Effector CD4-positive, alpha-beta T cell (primary cell): ENCODE data around the gene CSAG3. TPM values are rescaled to one million over a fixed set of nuclear protein-coding genes. Genes with fewer than 3 reads are reported as not detected.
"Not testable (repeated sequence)": the region's sequence is repeated elsewhere in the genome, so short reads cannot be mapped to it uniquely, and the experiment has no call there.

Experiments used
- DNase-seq: peaks from one replicate; pipeline ENCODE4 v3.0.0-alpha.2; 2020
- total RNA-seq: gene quantifications from one replicate; lab custom pipeline; 2026; lab: John Stamatoyannopoulos, UW

CSAG3 gene
- total RNA-seq = not detected

DNA sequence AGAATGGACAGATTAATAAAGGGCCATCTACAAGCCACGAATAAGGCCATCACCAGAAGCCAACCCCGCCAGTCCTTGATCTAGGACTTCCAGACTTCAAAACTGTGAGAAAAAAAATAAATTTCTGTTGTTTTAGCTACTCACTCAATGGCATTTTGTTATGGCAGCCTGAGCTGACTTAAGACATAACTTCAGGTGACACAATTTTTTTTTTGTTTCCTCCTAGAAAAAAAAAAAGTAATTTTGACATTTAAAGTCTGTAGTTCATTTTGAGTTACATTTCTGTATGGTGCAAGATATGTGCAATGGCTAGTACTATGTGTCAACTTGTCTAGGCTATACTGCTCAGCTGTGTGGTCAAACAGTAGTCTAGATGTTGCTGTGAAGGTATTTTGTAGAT is at the start of gene CSAG3:
CSAG3 (plus strand) TSS at position 301 of the 400 bp plus-strand sequence.
- not testable (repeated sequence) for DNase-seq

DNA sequence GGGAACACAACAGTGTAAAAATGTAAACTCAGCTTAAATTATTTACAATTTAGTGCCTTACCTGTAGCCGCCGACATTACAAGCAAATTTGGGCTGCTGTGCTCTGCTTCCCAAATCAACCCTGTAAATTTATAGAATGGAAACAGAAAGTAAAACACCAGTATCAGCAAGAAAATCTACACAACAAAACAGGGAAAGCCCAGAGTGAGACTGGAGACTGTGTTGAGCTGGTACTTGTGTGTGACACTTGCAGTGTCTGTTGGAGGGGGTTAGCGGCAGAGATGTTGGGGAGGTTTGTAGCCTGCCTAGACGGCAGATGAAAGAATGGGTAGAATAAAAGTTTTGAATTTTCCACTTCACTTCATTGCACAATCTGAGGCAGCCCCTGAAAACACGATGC is 45.8 kb upstream of the CSAG3 start:
- DNase-seq = not testable (repeated sequence)

DNA sequence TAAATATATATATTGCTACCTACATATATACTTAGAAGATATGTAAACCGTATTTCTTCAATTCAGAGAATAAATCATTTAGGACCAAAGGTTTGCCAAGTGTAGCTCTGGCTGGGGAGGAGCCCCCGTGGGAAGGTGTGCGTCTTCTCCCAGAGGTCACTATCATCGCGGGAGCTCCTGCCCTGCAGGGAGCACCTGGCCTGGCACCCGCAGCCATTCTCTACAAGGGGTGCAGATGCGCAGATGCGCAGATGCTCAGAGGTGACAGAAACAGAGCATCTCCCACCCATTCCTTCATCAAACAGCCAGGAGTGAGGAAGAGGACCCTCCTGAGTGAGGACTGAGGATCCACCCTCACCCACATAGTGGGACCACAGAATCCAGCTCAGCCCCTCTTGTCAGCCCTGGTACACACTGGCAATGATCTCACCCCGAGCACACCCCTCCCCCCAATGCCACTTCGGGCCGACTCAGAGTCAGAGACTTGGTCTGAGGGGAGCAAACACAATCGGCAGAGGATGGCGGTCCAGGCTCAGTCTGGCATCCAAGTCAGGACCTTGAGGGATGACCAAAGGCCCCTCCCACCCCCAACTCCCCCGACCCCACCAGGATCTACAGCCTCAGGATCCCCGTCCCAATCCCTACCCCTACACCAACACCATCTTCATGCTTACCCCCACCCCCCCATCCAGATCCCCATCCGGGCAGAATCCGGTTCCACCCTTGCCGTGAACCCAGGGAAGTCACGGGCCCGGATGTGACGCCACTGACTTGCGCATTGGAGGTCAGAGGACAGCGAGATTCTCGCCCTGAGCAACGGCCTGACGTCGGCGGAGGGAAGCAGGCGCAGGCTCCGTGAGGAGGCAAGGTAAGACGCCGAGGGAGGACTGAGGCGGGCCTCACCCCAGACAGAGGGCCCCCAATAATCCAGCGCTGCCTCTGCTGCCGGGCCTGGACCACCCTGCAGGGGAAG is 44.9 kb upstream of the CSAG3 start, which contains the start of gene MAGEA2B:
MAGEA2B (plus strand) TSS at position 814 of the 973 bp plus-strand sequence. CDS start 2,479 bp downstream, outside the sequence.
- DNase-seq = not testable (repeated sequence)

DNA sequence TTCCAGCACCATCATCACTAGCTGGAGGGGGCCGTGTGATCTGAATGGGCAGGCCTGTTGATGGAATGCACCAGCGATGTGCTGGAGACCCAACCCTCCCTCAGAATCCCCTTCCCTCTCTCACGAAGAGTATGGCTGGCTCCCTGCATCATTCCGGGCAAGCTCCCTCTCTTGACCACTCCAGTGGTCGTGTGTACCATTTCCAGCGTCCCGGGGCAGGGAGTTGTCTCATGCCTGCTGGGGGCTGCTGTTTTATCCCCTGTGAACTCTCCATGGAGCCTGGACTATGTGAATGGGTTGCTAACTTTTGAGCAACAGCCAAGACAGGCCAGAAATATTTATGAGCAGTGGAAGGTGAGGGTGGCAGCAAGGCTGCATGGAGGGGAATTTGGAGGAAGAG is 33.6 kb upstream of the CSAG3 start:
- no peak for DNase-seq

DNA sequence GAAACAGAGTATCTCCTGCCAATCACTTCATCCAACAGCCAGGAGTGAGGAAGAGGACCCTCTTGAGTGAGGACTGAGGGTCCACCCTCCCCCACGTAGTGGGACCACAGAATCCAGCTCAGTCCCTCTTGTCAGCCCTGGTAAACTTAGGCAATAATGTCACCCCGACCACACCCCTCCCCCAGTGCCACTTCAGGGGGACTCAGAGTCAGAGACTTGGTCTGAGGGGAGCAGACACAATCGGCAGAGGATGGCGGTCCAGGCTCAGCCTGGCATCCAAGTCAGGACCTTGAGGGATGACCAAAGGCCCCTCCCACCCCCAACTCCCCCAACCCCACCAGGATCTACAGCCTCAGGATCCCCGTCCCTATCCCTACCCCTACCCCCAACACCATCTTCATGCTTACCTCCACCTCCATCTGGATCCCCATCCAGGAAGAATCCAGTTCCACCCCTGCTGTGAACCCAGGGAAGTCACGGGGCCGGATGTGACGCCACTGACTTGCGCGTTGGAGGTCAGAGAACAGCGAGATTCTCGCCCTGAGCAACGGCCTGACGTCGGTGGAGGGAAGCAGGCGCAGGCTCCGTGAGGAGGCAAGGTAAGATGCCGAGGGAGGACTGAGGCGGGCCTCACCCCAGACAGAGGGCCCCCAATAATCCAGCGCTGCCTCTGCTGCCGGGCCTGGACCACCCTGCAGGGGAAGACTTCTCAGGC is 25.6 kb upstream of the CSAG3 start, which contains the start of the genes CSAG1 and MAGEA12:
CSAG1 (minus strand) TSS at position 461 of the 715 bp plus-strand sequence. CDS start 1,261 bp downstream, outside the sequence.
MAGEA12 (plus strand) TSS at position 497 of the 715 bp plus-strand sequence. CDS start 2,405 bp downstream, outside the sequence.
- DNase-seq = no peak

DNA sequence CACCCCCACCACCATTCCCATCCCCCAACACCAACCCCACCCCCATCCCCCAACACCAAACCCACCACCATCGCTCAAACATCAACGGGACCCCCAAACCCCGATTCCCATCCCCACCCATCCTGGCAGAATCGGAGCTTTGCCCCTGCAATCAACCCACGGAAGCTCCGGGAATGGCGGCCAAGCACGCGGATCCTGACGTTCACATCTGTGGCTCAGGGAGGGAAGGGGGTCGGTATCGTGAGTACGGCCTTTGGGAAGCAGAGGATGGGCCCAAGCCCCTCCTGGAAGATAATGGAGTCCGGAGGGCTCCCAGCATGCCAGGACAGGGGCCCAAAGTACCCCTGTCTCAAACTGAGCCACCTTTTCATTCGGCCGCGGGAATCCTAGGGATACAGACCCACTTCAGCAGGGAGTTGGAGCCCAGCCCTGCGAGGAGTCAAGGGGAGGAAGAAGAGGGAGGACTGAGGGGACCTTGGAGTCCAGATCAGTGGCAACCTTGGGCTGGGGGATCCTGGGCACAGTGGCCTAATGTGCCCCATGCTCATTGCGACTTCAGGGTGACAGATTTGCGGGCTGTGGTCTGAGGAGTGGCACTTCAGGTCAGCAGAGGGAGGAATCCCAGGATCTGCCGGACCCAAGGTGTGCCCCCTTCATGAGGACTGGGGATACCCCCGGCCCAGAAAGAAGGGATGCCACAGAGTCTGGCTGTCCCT is 24.7 kb upstream of the CSAG3 start:
- not testable (repeated sequence) for DNase-seq

DNA sequence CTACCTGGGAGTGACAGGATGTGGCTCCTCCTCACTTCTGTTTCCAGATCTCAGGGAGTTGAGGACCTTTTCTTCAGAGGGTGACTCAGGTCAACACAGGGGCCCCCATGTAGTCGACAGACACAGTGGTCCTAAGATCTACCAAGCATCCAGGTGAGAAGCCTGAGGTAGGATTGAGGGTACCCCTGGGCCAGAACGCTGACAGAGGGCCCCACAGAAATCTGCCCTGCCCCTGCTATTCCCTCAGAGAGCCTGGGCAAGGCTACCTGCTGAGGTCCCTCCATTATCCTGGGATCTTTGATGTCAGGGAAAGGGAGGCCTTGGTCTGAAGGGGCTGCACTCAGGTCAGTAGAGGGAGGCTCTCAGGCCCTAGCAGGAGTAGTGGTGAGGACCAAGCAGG is 23.9 kb upstream of the CSAG3 start:
- no peak for DNase-seq

DNA sequence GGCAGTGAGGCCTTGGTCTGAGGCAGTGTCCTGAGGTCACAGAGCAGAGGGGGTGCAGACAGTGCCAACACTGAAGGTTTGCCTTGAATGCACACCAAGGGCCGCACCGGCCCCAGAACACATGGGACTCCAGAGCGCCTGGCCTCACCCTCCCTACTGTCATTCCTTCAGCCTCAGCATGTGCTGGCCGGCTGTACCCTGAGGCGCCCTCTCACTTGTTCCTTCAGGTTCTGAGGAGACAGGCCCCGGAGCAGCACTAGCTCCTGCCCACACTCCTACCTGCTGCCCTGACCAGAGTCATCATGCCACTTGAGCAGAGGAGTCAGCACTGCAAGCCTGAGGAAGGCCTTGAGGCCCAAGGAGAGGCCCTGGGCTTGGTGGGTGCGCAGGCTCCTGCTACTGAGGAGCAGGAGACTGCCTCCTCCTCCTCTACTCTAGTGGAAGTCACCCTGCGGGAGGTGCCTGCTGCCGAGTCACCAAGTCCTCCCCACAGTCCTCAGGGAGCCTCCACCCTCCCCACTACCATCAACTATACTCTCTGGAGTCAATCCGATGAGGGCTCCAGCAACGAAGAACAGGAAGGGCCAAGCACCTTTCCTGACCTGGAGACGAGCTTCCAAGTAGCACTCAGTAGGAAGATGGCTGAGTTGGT is 23.0 kb upstream of the CSAG3 start:
- no peak for DNase-seq

DNA sequence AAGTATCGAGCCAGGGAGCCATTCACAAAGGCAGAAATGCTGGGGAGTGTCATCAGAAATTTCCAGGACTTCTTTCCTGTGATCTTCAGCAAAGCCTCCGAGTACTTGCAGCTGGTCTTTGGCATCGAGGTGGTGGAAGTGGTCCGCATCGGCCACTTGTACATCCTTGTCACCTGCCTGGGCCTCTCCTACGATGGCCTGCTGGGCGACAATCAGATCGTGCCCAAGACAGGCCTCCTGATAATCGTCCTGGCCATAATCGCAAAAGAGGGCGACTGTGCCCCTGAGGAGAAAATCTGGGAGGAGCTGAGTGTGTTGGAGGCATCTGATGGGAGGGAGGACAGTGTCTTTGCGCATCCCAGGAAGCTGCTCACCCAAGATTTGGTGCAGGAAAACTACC is 22.5 kb upstream of the CSAG3 start:
- not testable (repeated sequence) for DNase-seq

DNA sequence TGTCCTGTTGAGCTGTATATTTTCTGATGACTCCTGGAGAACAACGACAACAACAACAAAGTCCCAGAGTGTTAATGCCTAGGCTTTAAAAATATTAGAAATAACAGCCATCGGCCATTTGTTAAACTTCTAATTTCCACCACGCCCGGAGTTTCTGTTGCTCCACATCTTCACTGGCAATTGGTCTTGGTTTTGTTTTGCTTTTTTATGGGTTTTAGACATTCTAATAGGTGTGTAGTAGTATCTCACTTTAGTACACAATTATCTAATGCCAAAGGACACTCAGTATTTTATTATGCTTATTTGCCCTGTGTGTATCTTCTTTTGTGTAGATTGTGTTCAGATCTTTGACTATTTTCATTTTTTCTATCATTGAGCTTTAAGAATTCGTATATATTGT is 20.5 kb upstream of the CSAG3 start:
- no peak for DNase-seq

DNA sequence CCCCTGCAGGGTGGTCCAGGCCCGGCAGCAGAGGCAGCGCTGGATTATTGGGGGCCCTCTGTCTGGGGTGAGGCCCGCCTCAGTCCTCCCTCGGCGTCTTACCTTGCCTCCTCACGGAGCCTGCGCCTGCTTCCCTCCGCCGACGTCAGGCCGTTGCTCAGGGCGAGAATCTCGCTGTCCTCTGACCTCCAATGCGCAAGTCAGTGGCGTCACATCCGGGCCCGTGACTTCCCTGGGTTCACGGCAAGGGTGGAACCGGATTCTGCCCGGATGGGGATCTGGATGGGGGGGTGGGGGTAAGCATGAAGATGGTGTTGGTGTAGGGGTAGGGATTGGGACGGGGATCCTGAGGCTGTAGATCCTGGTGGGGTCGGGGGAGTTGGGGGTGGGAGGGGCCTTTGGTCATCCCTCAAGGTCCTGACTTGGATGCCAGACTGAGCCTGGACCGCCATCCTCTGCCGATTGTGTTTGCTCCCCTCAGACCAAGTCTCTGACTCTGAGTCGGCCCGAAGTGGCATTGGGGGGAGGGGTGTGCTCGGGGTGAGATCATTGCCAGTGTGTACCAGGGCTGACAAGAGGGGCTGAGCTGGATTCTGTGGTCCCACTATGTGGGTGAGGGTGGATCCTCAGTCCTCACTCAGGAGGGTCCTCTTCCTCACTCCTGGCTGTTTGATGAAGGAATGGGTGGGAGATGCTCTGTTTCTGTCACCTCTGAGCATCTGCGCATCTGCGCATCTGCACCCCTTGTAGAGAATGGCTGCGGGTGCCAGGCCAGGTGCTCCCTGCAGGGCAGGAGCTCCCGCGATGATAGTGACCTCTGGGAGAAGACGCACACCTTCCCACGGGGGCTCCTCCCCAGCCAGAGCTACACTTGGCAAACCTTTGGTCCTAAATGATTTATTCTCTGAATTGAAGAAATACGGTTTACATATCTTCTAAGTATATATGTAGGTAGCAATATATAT is 5.0 kb upstream of the CSAG3 start, which contains the start of gene MAGEA2:
MAGEA2 (minus strand) TSS at position 157 of the 965 bp plus-strand sequence. CDS start 2,479 bp downstream, outside the sequence.
- not testable (repeated sequence) for DNase-seq

DNA sequence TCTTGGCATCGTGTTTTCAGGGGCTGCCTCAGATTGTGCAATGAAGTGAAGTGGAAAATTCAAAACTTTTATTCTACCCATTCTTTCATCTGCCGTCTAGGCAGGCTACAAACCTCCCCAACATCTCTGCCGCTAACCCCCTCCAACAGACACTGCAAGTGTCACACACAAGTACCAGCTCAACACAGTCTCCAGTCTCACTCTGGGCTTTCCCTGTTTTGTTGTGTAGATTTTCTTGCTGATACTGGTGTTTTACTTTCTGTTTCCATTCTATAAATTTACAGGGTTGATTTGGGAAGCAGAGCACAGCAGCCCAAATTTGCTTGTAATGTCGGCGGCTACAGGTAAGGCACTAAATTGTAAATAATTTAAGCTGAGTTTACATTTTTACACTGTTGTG is 4.1 kb upstream of the CSAG3 start:
- DNase-seq = not testable (repeated sequence)

DNA sequence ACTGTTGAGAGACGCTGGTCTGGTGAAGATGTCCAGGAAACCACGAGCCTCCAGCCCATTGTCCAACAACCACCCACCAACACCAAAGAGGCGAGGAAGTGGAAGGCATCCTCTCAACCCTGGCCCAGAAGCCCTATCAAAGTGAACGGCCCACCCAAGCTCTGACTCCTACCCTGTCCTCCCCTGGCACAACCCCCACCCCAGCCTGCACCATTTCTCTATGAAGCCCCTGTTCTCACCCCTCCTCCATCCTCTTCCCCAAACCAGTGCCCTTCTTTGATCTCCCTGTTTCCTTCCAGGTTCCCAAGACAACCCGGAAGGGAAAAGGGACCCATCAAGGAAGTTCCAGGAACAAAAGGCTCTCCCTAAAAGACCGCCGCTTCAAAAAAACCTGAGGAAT is 526 bp downstream of the CSAG3 start:
- not testable (repeated sequence) for DNase-seq

DNA sequence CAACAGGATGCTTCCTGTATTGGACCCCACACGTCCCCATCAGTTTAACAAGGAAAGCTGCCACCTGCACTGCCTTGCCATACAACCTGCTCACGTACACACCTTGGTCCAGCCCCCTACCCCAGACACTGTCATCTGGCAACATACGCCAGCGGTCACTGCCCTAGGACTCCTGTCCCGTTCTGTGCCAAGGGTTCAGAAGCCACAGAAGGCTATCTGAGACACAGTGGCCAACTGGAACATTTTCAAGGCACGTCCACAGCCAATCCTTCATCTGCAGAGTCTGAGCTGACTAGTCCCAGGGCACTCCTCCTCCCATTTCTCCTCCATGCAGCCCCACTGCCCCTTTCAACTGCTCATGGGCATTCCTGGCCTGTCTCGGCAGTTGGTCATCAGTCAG is 2.6 kb downstream of the CSAG3 start:
- not testable (repeated sequence) for DNase-seq

DNA sequence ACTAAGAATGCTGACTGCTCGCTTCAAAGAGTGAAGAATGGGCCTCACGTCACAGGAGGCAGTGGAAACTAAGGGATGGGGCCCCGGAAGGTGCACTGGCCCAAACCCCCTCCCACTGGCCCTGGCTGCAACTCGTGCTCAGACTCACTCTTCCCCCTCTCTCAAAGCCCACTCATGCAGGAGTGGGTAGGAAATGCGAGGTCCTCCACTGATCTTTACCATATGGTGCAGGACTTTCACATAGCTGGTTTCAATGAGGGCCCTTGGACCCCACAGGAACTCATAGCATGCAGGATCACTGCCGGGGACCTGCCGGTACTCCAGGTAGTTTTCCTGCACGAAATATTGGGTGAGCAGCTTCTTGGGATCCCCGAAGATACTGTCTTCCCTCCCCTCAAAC is 7.5 kb downstream of the CSAG3 start:
- not testable (repeated sequence) for DNase-seq

DNA sequence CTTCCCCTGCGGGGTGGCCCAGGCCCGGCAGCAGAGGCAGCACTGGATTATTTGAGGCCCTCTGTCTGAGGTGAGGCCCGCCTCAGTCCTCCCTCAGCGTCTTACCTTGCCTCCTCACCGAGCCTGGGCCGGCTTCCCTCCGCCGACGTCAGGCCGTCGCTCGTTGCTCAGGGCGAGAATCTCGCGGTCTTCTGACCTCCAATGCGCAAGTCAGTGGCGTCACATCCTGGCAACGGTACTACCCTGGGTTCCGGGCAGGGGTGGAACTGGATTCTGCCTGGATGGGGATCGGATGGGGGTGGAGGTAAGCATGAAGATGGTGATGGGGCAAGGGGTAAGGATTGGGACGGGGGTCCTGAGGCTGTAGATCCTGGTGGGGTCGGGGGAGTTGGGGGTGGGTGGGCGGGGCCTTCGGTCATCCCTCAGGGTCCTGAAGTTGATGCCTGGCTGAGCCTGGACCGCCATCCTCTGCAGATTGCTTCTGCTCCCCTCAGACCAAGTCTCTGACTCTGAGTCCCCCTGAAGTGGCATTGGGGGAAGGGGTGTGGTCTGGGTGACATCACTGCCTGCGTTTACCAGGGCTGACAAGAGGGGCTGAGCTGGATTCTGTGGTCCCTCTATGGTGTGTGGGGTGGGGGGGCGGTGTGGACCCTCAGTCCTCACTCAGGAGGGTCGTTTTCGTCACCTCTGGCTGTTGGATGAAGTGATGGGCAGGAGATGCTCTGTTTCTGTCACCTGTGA is 10.7 kb downstream of the CSAG3 start, which contains the start of gene MAGEA6:
MAGEA6 (minus strand) TSS at position 141 of the 741 bp plus-strand sequence. CDS start 2,039 bp downstream, outside the sequence.
- DNase-seq = not testable (repeated sequence)

DNA sequence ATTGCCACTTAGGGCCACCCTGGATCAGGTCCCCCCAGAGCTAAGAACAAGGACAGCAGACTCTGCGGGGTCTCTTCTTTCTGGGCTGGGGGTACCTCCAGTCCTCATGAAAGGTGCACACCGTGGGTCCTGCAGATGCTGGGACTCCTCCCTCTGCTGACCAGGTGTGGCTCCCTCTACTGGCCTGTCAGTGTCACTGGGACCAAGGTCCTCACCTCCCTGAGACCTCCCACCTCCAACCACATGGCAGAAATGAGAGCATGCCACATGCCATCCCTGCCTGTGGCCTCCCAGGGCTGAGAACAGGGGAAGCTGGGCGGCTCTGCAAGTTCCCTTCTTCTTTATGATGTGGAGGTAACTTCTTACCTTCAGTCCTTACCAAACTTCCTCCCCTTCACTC is 28.0 kb downstream of the CSAG3 start:
- not testable (repeated sequence) for DNase-seq

DNA sequence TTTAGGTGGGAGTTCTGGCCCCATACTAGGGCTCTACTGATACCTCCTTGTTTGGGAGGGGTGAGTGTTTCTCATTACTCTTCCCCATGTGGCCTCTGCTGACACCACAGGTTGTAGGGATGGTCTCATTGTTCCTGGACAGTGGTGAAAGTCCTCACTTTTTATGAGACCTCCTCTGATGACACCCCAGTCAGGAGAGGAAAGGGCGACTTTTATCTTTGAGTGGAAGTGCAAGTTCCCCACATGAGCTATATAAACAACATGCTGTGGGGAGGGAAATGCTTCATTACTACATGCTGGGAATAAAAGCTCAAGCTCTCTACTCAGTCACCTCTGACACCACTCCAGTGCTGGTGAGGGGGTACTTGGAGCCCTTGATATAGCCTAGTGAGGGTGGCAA is 39.9 kb downstream of the CSAG3 start:
- DNase-seq = no peak

DNA sequence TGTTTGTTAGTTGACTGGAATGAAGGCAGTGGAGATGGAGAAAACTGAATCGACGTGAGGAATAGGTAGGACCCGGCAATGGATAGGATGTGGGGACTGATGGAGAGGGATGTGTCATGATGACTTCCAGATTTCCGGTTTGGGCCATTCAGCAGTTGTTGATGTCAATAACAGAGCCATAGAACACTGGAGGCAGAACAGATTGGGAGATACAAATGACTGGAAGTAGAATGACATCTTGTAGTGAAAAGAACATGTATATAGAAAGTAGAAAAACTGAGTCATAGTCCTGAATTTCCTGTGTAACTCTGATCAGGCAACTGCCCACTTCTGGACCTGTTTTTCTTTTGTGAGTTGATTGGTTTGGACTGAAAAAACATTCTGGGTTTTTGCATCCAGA is 47.0 kb downstream of the CSAG3 start:
- DNase-seq = no peak
